PFSK-1 (cell line): ENCODE measurements around the gene DCUN1D1.

Source experiments
- POLR2AphosphoS5 ChIP-seq: IDR thresholded peaks from 2 replicates; pipeline ENCODE4 v1.6.1; 2012; ENCODE audit warnings: low read depth, mild to moderate bottlenecking, control low read depth, low read length, moderate library complexity
- SIN3A ChIP-seq: IDR thresholded peaks from 2 replicates; pipeline ENCODE4 v1.6.1; 2012; ENCODE audit warnings: mild to moderate bottlenecking, low read length, moderate library complexity, borderline replicate concordance; ENCODE audit not compliant: insufficient read depth

- TF ChIP-seq POLR2AphosphoS5 (no peak), SIN3A (no peak)
Observed at GRCh38 chr3:182889948-182890629, 90.2 kb downstream of the DCUN1D1 start.
